Measurements from ENCODE around the gene FAM114A1.
A peak's percentile ranks its signal among the peaks of the same experiment; 100 is the strongest.

The FAM114A1 gene

GRCh38 chr4:38860788-38861424 is 6.7 kb upstream of the FAM114A1 start:
- H3K27ac ChIP-seq = no peak overlapping the region
- TF ChIP-seq CTCF (conservative IDR thresholded peaks at IDR 0.05) (peak; percentile 87), ZFX (IDR thresholded peaks at IDR 0.05) (no peak)

GRCh38 chr4:38861791-38862190 is 5.8 kb upstream of the FAM114A1 start:
- TF ChIP-seq CTCF (conservative IDR thresholded peaks at IDR 0.05) (no peak), ZFX (IDR thresholded peaks at IDR 0.05) (no peak)
- no peak overlapping the region for H3K27ac ChIP-seq

- no peak overlapping the region for H3K27ac ChIP-seq
- TF ChIP-seq ZFX (IDR thresholded peaks at IDR 0.05) = no peak
- no peak for TF ChIP-seq CTCF (conservative IDR thresholded peaks at IDR 0.05)
Observed at GRCh38 chr4:38865445-38865844, 2.2 kb upstream of the FAM114A1 start.

- H3K27ac ChIP-seq = peak overlapping the region; percentile 83
- TF ChIP-seq ZFX (IDR thresholded peaks at IDR 0.05) (no peak), CTCF (conservative IDR thresholded peaks at IDR 0.05) (no peak)
Observed at GRCh38 chr4:38866973-38867477, 581 bp upstream of the FAM114A1 start.

GRCh38 chr4:38868059-38868960 is 704 bp downstream of the FAM114A1 start:
- peak overlapping the region; percentile 83 for H3K27ac ChIP-seq
- TF ChIP-seq ZFX (IDR thresholded peaks at IDR 0.05) (no peak; the same call in 1 of the 2 replicates), CTCF (conservative IDR thresholded peaks at IDR 0.05) (no peak)

GRCh38 chr4:38869511-38869910 is 1.9 kb downstream of the FAM114A1 start:
- no peak for TF ChIP-seq ZFX (IDR thresholded peaks at IDR 0.05)
- no peak for TF ChIP-seq CTCF (conservative IDR thresholded peaks at IDR 0.05)
- H3K27ac ChIP-seq = no peak overlapping the region
